Skeletal muscle tissue (tissue), 4 donors: ENCODE results near the gene NID2. TPM values are rescaled to one million over a fixed set of nuclear protein-coding genes. Genes with fewer than 3 reads are reported as not detected.

ENCODE experiments used
- H3K27ac ChIP-seq: one replicate; pipeline ENCODE4 v1.7.0; 2013; ENCODE audit warnings: mild to moderate bottlenecking, low read depth, low read length, inconsistent platforms
- H3K27me3 ChIP-seq, 3 donors: one replicate each; pipeline ENCODE4 v1.7.0; 2013; ENCODE audit warnings: low read length in 3 of 3; ENCODE audit not compliant: control insufficient read depth in 3 of 3, insufficient read depth in 3 of 3
- H3K36me3 ChIP-seq, 3 donors: one replicate each; pipeline ENCODE4 v1.7.0; 2013; ENCODE audit warnings: low read length in 3 of 3; ENCODE audit not compliant: control insufficient read depth in 3 of 3, insufficient read depth in 3 of 3
- H3K4me1 ChIP-seq, 3 donors: one replicate each; pipeline ENCODE4 v1.7.0; 2013; ENCODE audit warnings: low read length in 3 of 3, mild to moderate bottlenecking in 3 of 3; ENCODE audit not compliant: control insufficient read depth in 3 of 3, insufficient read depth in 3 of 3
- H3K4me3 ChIP-seq, 3 donors: one replicate each; pipeline ENCODE4 v1.7.0; 2013; ENCODE audit warnings: low read length in 3 of 3
- H3K9ac ChIP-seq, 3 donors: one replicate each; pipeline ENCODE4 v1.7.0; 2013; ENCODE audit warnings: low read length in 3 of 3, mild to moderate bottlenecking in 3 of 3, moderate library complexity in 2 of 3, low read depth in 1 of 3
- H3K9me3 ChIP-seq, 3 donors: one replicate each; pipeline ENCODE4 v1.7.0; 2013; ENCODE audit warnings: low read length in 3 of 3; ENCODE audit not compliant: control insufficient read depth in 3 of 3
- total RNA-seq: library from RNA; depleted of rRNA; stranded (reverse); fragments of >200 nt; gene quantifications from one replicate; pipeline ENCODE4 v1.2.3, GENCODE V29; 2014
- donor health status: Osteomylitis.

NID2 gene
- total RNA-seq, 1 donor from 2014 or later = 76.7 TPM

GRCh38 chr14:52080158-52080800 lies 11.4 kb upstream of the NID2 start:
- Histone ChIP-seq H3K27me3 (no peaks in the 10 kb centered on the region), H3K4me3 (no peak overlapping the region), H3K9ac (no peak overlapping the region), H3K36me3 (no peaks in the 10 kb centered on the region), H3K27ac (no peak overlapping the region), H3K4me1 (peaks cover 0 to 4% (median 0%) of the 10 kb centered on the region in 3 donors), H3K9me3 (no peaks in the 10 kb centered on the region)

- H3K9me3 ChIP-seq = no peaks in the 10 kb centered on the region
- H3K27ac ChIP-seq = no peak overlapping the region
- H3K27me3 ChIP-seq = no peaks in the 10 kb centered on the region
- no peak overlapping the region for H3K9ac ChIP-seq
- H3K4me3 ChIP-seq = no peak overlapping the region
- no peaks in the 10 kb centered on the region for H3K36me3 ChIP-seq
- peaks cover 0 to 4% (median 0%) of the 10 kb centered on the region in 3 donors for H3K4me1 ChIP-seq
Measured at GRCh38 chr14:52079239-52079959, 10.5 kb upstream of the NID2 start.

DNA sequence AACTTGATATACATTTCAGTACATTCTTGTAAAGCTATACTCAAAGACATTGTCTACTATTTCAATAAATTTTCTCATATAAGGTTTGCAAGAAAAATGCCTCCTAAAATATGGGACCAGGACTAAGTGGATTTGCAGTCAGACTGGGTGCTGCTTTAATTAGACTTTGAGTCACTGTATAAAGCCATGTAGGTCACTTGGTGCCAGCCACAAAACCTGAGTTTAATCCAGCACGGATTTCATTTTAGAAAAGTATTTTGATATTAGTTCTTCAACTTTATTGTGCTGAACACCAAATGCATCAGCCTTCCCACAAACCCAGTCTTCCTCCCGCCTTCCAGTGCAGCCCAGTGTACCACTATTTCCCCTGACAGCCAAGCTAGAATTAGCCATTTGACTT lies 9.9 kb upstream of the NID2 start:
- Histone ChIP-seq H3K9me3 (no peaks in the 10 kb centered on the region), H3K9ac (no peak overlapping the region), H3K27ac (no peak overlapping the region), H3K36me3 (no peaks in the 10 kb centered on the region), H3K4me1 (peaks cover 0 to 4% (median 0%) of the 10 kb centered on the region in 3 donors), H3K27me3 (no peaks in the 10 kb centered on the region), H3K4me3 (no peak overlapping the region)

- Histone ChIP-seq H3K9me3 (no peaks in the 10 kb centered on the region), H3K36me3 (no peaks in the 10 kb centered on the region), H3K4me1 (peaks cover 0 to 4% (median 0%) of the 10 kb centered on the region in 3 donors), H3K27ac (no peak overlapping the region), H3K9ac (no peak overlapping the region), H3K4me3 (no peak overlapping the region), H3K27me3 (no peaks in the 10 kb centered on the region)
Measured at GRCh38 chr14:52078095-52078531, 9.3 kb upstream of the NID2 start.

- Histone ChIP-seq H3K9ac (no peak overlapping the region), H3K36me3 (no peaks in the 10 kb centered on the region), H3K27ac (no peak overlapping the region)
Measured at GRCh38 chr14:52077256-52077979, 8.6 kb upstream of the NID2 start.

DNA sequence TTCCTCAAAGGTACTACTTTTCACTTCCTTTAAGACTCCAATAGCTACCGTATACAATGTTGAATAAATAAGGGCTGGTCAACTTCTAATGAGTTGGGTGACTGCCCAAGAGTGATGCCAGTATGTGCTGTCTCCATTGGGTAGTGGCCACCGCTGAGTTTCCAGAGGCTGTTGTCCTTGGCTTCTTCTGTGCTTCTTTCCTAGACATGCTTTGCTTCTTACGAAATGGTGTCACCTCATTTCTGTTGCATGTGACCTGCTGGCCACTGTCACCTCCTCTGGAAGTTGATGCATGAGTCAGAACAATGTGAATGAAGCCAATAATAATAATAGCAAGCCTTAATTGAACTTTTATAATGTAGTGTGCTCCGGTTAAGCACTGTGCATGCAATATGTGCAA lies 7.5 kb upstream of the NID2 start:
- H3K9me3 ChIP-seq = no peaks in the 10 kb centered on the region
- no peak overlapping the region for H3K9ac ChIP-seq
- H3K4me1 ChIP-seq = peaks cover 0 to 4% (median 0%) of the 10 kb centered on the region in 3 donors
- H3K36me3 ChIP-seq = no peaks in the 10 kb centered on the region
- no peak overlapping the region for H3K4me3 ChIP-seq
- H3K27ac ChIP-seq = no peak overlapping the region
- H3K27me3 ChIP-seq = no peaks in the 10 kb centered on the region

More at GRCh38 chr14:52077256-52077979, 8.6 kb upstream of the NID2 start:
- Histone ChIP-seq H3K27me3 (no peaks in the 10 kb centered on the region), H3K9me3 (no peaks in the 10 kb centered on the region), H3K4me3 (no peak overlapping the region), H3K4me1 (peaks cover 0 to 4% (median 0%) of the 10 kb centered on the region in 3 donors)

DNA sequence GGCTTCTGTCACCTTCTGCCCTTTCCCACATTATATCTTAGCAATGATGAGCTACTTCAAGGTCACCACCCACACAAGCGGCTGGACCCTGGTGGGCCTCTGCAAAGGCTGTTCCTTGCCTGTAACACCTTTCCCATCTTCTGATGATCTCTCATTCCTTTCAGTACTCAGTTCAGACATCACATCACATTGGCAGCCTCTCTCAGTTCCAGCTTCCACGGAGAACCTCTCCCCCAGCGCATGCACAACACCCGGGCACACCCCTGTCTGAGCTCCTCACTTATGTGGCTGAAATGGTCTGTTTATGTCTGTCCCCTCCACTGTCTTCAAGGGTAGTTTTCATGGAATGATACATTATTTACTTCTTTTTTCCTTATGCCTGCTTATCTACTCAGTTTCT lies 6.5 kb upstream of the NID2 start:
- Histone ChIP-seq H3K4me1 (no peaks in the 10 kb centered on the region), H3K27ac (no peak overlapping the region), H3K36me3 (no peaks in the 10 kb centered on the region), H3K9me3 (no peaks in the 10 kb centered on the region), H3K9ac (no peak overlapping the region), H3K4me3 (no peak overlapping the region), H3K27me3 (peaks cover 0 to 7% (median 0%) of the 10 kb centered on the region in 3 donors)

GRCh38 chr14:52073251-52073650 lies 4.4 kb upstream of the NID2 start:
- Histone ChIP-seq H3K36me3 (no peaks in the 10 kb centered on the region), H3K27ac (no peak overlapping the region), H3K9me3 (no peaks in the 10 kb centered on the region), H3K4me1 (peaks cover 7 to 11% (median 7%) of the 10 kb centered on the region in 3 donors), H3K27me3 (peaks cover 5 to 20% (median 13%) of the 10 kb centered on the region in 3 donors), H3K4me3 (no peak overlapping the region), H3K9ac (no peak overlapping the region)

DNA sequence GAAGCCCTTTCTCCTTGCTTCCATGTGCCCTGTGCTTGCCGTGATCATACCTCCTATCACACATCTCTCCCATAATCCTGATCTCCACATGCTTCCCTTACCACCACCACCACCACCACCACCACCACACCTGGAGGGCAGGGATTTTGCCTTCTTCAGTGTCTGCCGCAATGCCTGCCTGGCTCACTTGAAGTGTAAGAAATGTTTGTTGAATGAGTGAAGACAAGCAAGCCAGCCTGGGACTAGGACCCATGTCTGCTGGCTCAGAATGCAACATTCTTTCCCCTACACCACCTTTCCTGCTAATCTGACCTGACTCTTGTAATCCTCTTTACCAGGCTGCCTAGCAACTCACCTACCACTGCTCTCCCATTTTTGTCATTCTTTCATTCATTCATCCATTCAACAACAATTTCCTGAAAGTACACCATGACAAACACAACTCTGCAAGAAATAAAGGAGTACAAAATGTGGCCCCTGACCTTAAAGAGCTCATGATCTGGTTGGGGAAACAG lies 3.5 kb upstream of the NID2 start:
- H3K9me3 ChIP-seq = no peaks in the 10 kb centered on the region
- H3K27ac ChIP-seq = no peak overlapping the region
- H3K9ac ChIP-seq = no peak overlapping the region
- H3K4me3 ChIP-seq = no peak overlapping the region
- H3K4me1 ChIP-seq = peaks cover 14 to 19% (median 15%) of the 10 kb centered on the region in 3 donors
- H3K36me3 ChIP-seq = no peaks in the 10 kb centered on the region
- peaks cover 13 to 29% (median 22%) of the 10 kb centered on the region in 3 donors for H3K27me3 ChIP-seq
